HepG2 (cell line): ENCODE results near the gene NEAT1. TPM values are rescaled to one million over a fixed set of nuclear protein-coding genes. Genes with fewer than 3 reads are reported as not detected.
A peak's percentile ranks its signal among the peaks of the same experiment; 100 is the strongest.

Source experiments
- ARNT ChIP-seq: fragments of 450-650 bp; IDR thresholded peaks from 2 replicates; pipeline ENCODE4 v1.6.1; 2017
- BCL6 ChIP-seq: IDR thresholded peaks from 2 replicates; pipeline ENCODE4 v1.6.1; 2016; ENCODE audit warnings: missing genetic modification reagents, missing compliant biosample characterization
- GATAD1 ChIP-seq: IDR thresholded peaks from 2 replicates; pipeline ENCODE4 v1.6.1; 2016; ENCODE audit warnings: missing genetic modification reagents, missing compliant biosample characterization
- GMEB2 ChIP-seq: IDR thresholded peaks from 2 replicates; pipeline ENCODE4 v1.6.1; 2016; ENCODE audit warnings: missing biosample characterization, missing genetic modification reagents, low read depth
- IKZF4 ChIP-seq: sonication (generic); formaldehyde crosslinking; IDR thresholded peaks from 2 replicates; pipeline ENCODE4 v1.5.1; 2020; ENCODE audit warnings: borderline replicate concordance, mild to moderate bottlenecking, low read depth, missing genetic modification reagents; ENCODE audit errors: not compliant biosample characterization
- MXD4 ChIP-seq: IDR thresholded peaks from 2 replicates; pipeline ENCODE4 v1.6.1; 2016; ENCODE audit warnings: mild to moderate bottlenecking, missing biosample characterization, missing genetic modification reagents
- SRF ChIP-seq: IDR thresholded peaks from 2 replicates; pipeline ENCODE4 v1.6.1; 2011; ENCODE audit warnings: mild to moderate bottlenecking, low read depth, low read length, moderate library complexity
- SYNCRIP ChIP-seq: fragments of 200-400 bp; formaldehyde crosslinking; IDR thresholded peaks from 2 replicates; pipeline ENCODE4 v1.6.1; 2018; ENCODE audit warnings: mild to moderate bottlenecking, low read depth, low read length; ENCODE audit not compliant: insufficient read depth
- TARDBP ChIP-seq: sonication (generic); formaldehyde crosslinking; IDR thresholded peaks from 2 replicates; pipeline ENCODE4 v1.8.0; 2022; ENCODE audit warnings: mild to moderate bottlenecking, missing genetic modification reagents
- ZBTB14 ChIP-seq: sonication (generic); formaldehyde crosslinking; IDR thresholded peaks from 2 replicates; pipeline ENCODE4 v1.4.0; 2020; ENCODE audit warnings: missing genetic modification reagents
- ZC3H4 ChIP-seq: sonication (generic); formaldehyde crosslinking; IDR thresholded peaks from 2 replicates; pipeline ENCODE4 v1.4.0; 2020; ENCODE audit warnings: missing genetic modification reagents, borderline replicate concordance
- ZFP36L2 ChIP-seq: sonication (generic); formaldehyde crosslinking; IDR thresholded peaks from 2 replicates; pipeline ENCODE4 v1.4.0; 2020; ENCODE audit warnings: missing genetic modification reagents
- ZNF318 ChIP-seq: sonication (generic); formaldehyde crosslinking; IDR thresholded peaks from 2 replicates; pipeline ENCODE4 v1.4.0; 2020; ENCODE audit warnings: mild to moderate bottlenecking, missing genetic modification reagents
- ZNF652 ChIP-seq: IDR thresholded peaks from 2 replicates; pipeline ENCODE4 v1.6.1; 2016; ENCODE audit warnings: low read depth, borderline replicate concordance
- ZNF781 ChIP-seq: sonication (generic); formaldehyde crosslinking; IDR thresholded peaks from 2 replicates; pipeline ENCODE4 v1.5.1; 2020; ENCODE audit warnings: borderline replicate concordance, mild to moderate bottlenecking, missing genetic modification reagents; ENCODE audit errors: not compliant biosample characterization
- ZNF816 ChIP-seq: sonication (generic); formaldehyde crosslinking; IDR thresholded peaks from 2 replicates; pipeline ENCODE4 v1.8.0; 2022; ENCODE audit warnings: missing genetic modification reagents, mild to moderate bottlenecking, borderline replicate concordance
- ZSCAN22 ChIP-seq: sonication (generic); formaldehyde crosslinking; IDR thresholded peaks from 2 replicates; pipeline ENCODE4 v1.4.0; 2020; ENCODE audit warnings: mild to moderate bottlenecking, missing genetic modification reagents
- polyA plus RNA-seq, 8 experiments: library from polyadenylated mRNA; depleted of rRNA in 3 of 8; stranded (reverse) in 7 of 8; unstranded in 1 of 8; fragments of >200 nt; fragmentation: Illumina TruSeq in 4 of 8; extraction: Trizol in 4 of 8; gene quantifications; 2 replicates each; pipeline versions ENCODE4 v1.2.1 to v1.2.3, GENCODE V29; 2011 to 2016; ENCODE audit warnings: low read depth in 4 of 8, missing spikeins in 1 of 8, mixed read lengths in 1 of 8; ENCODE audit not compliant: insufficient read depth in 1 of 8
- total RNA-seq, 5 experiments: library from RNA; depleted of rRNA; stranded (reverse); fragments of >200 nt; fragmentation: Illumina TruSeq; extraction: Trizol; gene quantifications; 2 replicates each; pipeline ENCODE4 v1.2.3, GENCODE V29; 2016; ENCODE audit warnings: low read depth in 1 of 5

Gene NEAT1
- total and polyA plus RNA-seq, 2 of the 13 experiments (the other 11 are each of a cell fraction or from before 2014, with no cell fraction given) = 20.5 to 41.2 TPM

- TF ChIP-seq ZNF318 (CRISPR knock-in tag) (no peak; the same call in 1 of the 2 replicates), MXD4 (peak; percentile 78; the same call in 1 of the 2 replicates), GMEB2 (no peak), ARNT (no peak), SYNCRIP (no peak), ZC3H4 (peak; percentile 80), ZNF652 (CRISPR knock-in tag) (peak; percentile 45; the same call in 1 of the 2 replicates), GATAD1 (CRISPR knock-in tag) (peak; percentile 80), ZNF781 (CRISPR knock-in tag) (peak; percentile 28), ZFP36L2 (CRISPR knock-in tag) (no peak), BCL6 (CRISPR knock-in tag) (peak; percentile 67; the same call in 1 of the 2 replicates), ZBTB14 (no peak), ZSCAN22 (CRISPR knock-in tag) (no peak), ZNF816 (CRISPR knock-in tag) (peak; percentile 97), TARDBP (CRISPR knock-in tag) (peak; percentile 92), SRF (peak; percentile 27; the same call in 1 of the 2 replicates), IKZF4 (CRISPR knock-in tag) (peak; percentile 12)
Observed at GRCh38 chr11:65382033-65382803, 40.4 kb upstream of the NEAT1 start, which contains the start of gene SLC25A45 (continued).
